GM21515 (cell line): Measurements from ENCODE around the gene GPS1.

ENCODE experiments used
- ATAC-seq: cut with Tn5 transposase; IDR thresholded peaks from one replicate; pipeline ENCODE4 v1.9.1; 2021; ENCODE audit not compliant: unreplicated experiment

GPS1 gene

GRCh38 chr17:82014432-82014831, 37.3 kb upstream of the GPS1 start:
- no peak for ATAC-seq

GRCh38 chr17:82014971-82015310, 36.8 kb upstream of the GPS1 start:
- no peak for ATAC-seq

GRCh38 chr17:82015311-82015971, 36.3 kb upstream of the GPS1 start:
- ATAC-seq, result no peak

GRCh38 chr17:82016061-82016874, 35.4 kb upstream of the GPS1 start:
- ATAC-seq, result no peak

- ATAC-seq, result no peak
Observed at GRCh38 chr17:82016875-82017459, 34.7 kb upstream of the GPS1 start.

- ATAC-seq, result no peak
Observed at GRCh38 chr17:82017612-82018151, 34.0 kb upstream of the GPS1 start.

- no peak for ATAC-seq
Observed at GRCh38 chr17:82018152-82018988, 33.3 kb upstream of the GPS1 start.

GRCh38 chr17:82018989-82019689, 32.6 kb upstream of the GPS1 start:
- no peak for ATAC-seq

- ATAC-seq, result no peak
Observed at GRCh38 chr17:82019690-82020571, 31.8 kb upstream of the GPS1 start.

- ATAC-seq, result no peak
Observed at GRCh38 chr17:82020572-82021106, 31.1 kb upstream of the GPS1 start.

- no peak for ATAC-seq
Observed at GRCh38 chr17:82021107-82021899, 30.4 kb upstream of the GPS1 start.

GRCh38 chr17:82021900-82022309, 29.8 kb upstream of the GPS1 start:
- ATAC-seq, result no peak

- peak; percentile 15 for ATAC-seq
Observed at GRCh38 chr17:82022310-82022980, 29.3 kb upstream of the GPS1 start, which contains the start of gene CENPX. Gene CENPX (minus strand): TSS chr17:82022878. CDS start chr17:82022861, 17 bp downstream.

GRCh38 chr17:82022981-82023446, 28.7 kb upstream of the GPS1 start, which contains the start of gene LRRC45:
Gene LRRC45 (plus strand): TSS chr17:82023305. CDS start chr17:82023644, 339 bp downstream.
- ATAC-seq, result peak; percentile 77

GRCh38 chr17:82023447-82024241, 28.1 kb upstream of the GPS1 start:
- ATAC-seq, result peak; percentile 4

- no peak for ATAC-seq
Observed at GRCh38 chr17:82024859-82025258, 26.8 kb upstream of the GPS1 start.
